H1 (cell line): ENCODE measurements around the gene KCNJ9. TPM values are rescaled to one million over a fixed set of nuclear protein-coding genes. Genes with fewer than 3 reads are reported as not detected.

Experiments
- CHD2 ChIP-seq: IDR thresholded peaks from 2 replicates; pipeline ENCODE4 v1.6.1; 2012; ENCODE audit warnings: low read length, improper control_type of control experiment
- HDAC6 ChIP-seq: IDR thresholded peaks from one replicate; pipeline ENCODE4 v1.7.1; 2012; ENCODE audit warnings: low read depth, mild to moderate bottlenecking, inconsistent platforms, low read length, moderate library complexity
- TAF1 ChIP-seq: IDR thresholded peaks from 2 replicates; pipeline ENCODE4 v1.6.1; 2011; ENCODE audit warnings: mild to moderate bottlenecking, low read depth, low read length
- TBP ChIP-seq: IDR thresholded peaks from 2 replicates; pipeline ENCODE4 v1.6.1; 2011; ENCODE audit warnings: low read depth, low read length, improper control_type of control experiment
- polyA plus RNA-seq, 7 experiments: library from polyadenylated mRNA; depleted of rRNA in 3 of 7; stranded (reverse) in 5 of 7; unstranded in 2 of 7; fragments of >200 nt in 5 of 7; fragments of 200-250 nt in 2 of 7; gene quantifications; 1 replicate in 5 of 7; 2 replicates in 1 of 7; 4 replicates in 1 of 7; pipeline versions ENCODE4 v1.2.1 to v1.2.3, GENCODE V29; 2011 to 2013; ENCODE audit warnings: missing spikeins in 2 of 7, mixed read lengths in 2 of 7
- total RNA-seq: library from RNA; stranded (reverse); fragmentation: NEBNext Ultra II Directional; extraction: Animal tissue kit (Norgen Biotek cat#: 25700); gene quantifications from 2 replicates; pipeline ENCODE4 v1.2.1, GENCODE V29; 2021
- TF ChIP-seq, protein P1 (sequence below): IDR thresholded peaks from 2 replicates; pipeline ENCODE4 v1.6.1; 2012; ENCODE audit warnings: low read length, inconsistent platforms

Gene KCNJ9
- total and polyA plus RNA-seq, 2 of the 8 experiments (the other 6 are each of a cell fraction or from before 2014, with no cell fraction given), result 0.02 to 0.13 TPM

- TF ChIP-seq, protein P1, sequence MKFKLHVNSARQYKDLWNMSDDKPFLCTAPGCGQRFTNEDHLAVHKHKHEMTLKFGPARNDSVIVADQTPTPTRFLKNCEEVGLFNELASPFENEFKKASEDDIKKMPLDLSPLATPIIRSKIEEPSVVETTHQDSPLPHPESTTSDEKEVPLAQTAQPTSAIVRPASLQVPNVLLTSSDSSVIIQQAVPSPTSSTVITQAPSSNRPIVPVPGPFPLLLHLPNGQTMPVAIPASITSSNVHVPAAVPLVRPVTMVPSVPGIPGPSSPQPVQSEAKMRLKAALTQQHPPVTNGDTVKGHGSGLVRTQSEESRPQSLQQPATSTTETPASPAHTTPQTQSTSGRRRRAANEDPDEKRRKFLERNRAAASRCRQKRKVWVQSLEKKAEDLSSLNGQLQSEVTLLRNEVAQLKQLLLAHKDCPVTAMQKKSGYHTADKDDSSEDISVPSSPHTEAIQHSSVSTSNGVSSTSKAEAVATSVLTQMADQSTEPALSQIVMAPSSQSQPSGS, result no peak
- TF ChIP-seq CHD2 (no peak), TBP (no peak), HDAC6 (no peak), TAF1 (no peak)
These were observed 47.7 kb downstream of the KCNJ9 start (continued) for GRCh38 chr1:160129046-160129445.
